ENCODE results near the gene KRT28.
"Not testable (repeated sequence)": the region's sequence is repeated elsewhere in the genome, so short reads cannot be mapped to it uniquely, and the experiment has no call there.

The KRT28 gene

GRCh38 chr17:40763752-40764151 lies 36.0 kb downstream of the KRT28 start:
- Histone ChIP-seq H3K36me3 (ENCODE audit: control insufficient read depth in 5 of 5, insufficient read depth in 5 of 5, low read length in 5 of 5) (no peaks in the 10 kb centered on the region), H3K9ac (ENCODE audit: low read length in 5 of 5) (no peak overlapping the region), H3K27me3 (ENCODE audit: control insufficient read depth in 5 of 5, insufficient read depth in 4 of 5, low read length in 5 of 5) (peaks cover 0 to 9% (median 0%) of the 10 kb centered on the region in 5 donors), H3K4me3 (ENCODE audit: low read depth in 1 of 5, low read length in 5 of 5) (no peak overlapping the region), H3K9me3 (ENCODE audit: control insufficient read depth in 5 of 5, low read length in 5 of 5) (peaks cover 15 to 53% (median 40%) of the 10 kb centered on the region in 5 donors), H3K4me1 (ENCODE audit: control insufficient read depth in 5 of 5, insufficient read depth in 5 of 5, low read length in 5 of 5) (no peaks in the 10 kb centered on the region), H3K27ac (ENCODE audit: low read depth, low read length) (no peak overlapping the region)

GRCh38 chr17:40760105-40761016 lies 39.4 kb downstream of the KRT28 start:
- H3K9ac ChIP-seq (ENCODE audit: low read length in 5 of 5), result no peak overlapping the region
- H3K9me3 ChIP-seq (ENCODE audit: control insufficient read depth in 5 of 5, low read length in 5 of 5), result peaks cover 15 to 57% (median 40%) of the 10 kb centered on the region in 5 donors
- no peak overlapping the region for H3K4me3 ChIP-seq (ENCODE audit: low read depth in 1 of 5, low read length in 5 of 5)
- no peak overlapping the region for H3K27ac ChIP-seq (ENCODE audit: low read depth, low read length)
- H3K27me3 ChIP-seq (ENCODE audit: control insufficient read depth in 5 of 5, insufficient read depth in 4 of 5, low read length in 5 of 5), result peaks cover 0 to 9% (median 0%) of the 10 kb centered on the region in 5 donors
- no peaks in the 10 kb centered on the region for H3K36me3 ChIP-seq (ENCODE audit: control insufficient read depth in 5 of 5, insufficient read depth in 5 of 5, low read length in 5 of 5)
- no peaks in the 10 kb centered on the region for H3K4me1 ChIP-seq (ENCODE audit: control insufficient read depth in 5 of 5, insufficient read depth in 5 of 5, low read length in 5 of 5)

GRCh38 chr17:40755231-40755630 lies 44.5 kb downstream of the KRT28 start, which contains the start of gene KRT25:
TSS of gene KRT25 (minus strand) at chr17:40755331. CDS start at chr17:40755271, 60 bp downstream.
- Histone ChIP-seq H3K27me3 (ENCODE audit: control insufficient read depth in 5 of 5, insufficient read depth in 4 of 5, low read length in 5 of 5) (peaks cover 0 to 8% (median 3%) of the 10 kb centered on the region in 5 donors), H3K4me1 (ENCODE audit: control insufficient read depth in 5 of 5, insufficient read depth in 5 of 5, low read length in 5 of 5) (no peaks in the 10 kb centered on the region), H3K27ac (ENCODE audit: low read depth, low read length) (no peak within 1 kb of the TSS), H3K9ac (ENCODE audit: low read length in 5 of 5) (no peak within 1 kb of the TSS), H3K4me3 (ENCODE audit: low read depth in 1 of 5, low read length in 5 of 5) (no peak within 1 kb of the TSS), H3K9me3 (ENCODE audit: control insufficient read depth in 5 of 5, low read length in 5 of 5) (peaks cover 2 to 15% (median 11%) of the 10 kb centered on the region in 5 donors), H3K36me3 (ENCODE audit: control insufficient read depth in 5 of 5, insufficient read depth in 5 of 5, low read length in 5 of 5) (no peaks in the 10 kb centered on the region)

DNA sequence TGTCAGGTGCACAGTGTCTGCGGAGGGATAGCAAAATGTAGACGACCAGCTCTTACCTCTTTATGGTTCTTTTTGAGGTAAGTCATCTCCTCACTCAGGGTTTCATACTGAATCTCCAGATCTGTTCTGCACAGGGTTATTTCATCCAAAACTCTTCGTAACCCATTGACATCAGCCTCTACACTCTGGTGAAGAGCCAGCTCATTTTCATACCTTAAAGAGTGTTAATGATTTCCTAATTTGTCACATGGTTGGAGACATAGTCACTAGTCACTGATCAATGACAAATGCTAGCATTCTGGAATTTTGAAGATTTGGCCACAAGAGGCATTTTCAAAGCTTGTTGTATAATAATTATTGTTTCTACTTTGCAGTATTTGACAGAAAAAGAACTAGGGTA lies 46.0 kb downstream of the KRT28 start:
- Histone ChIP-seq H3K4me1 (ENCODE audit: control insufficient read depth in 5 of 5, insufficient read depth in 5 of 5, low read length in 5 of 5) (no peaks in the 10 kb centered on the region), H3K9ac (ENCODE audit: low read length in 5 of 5) (no peak overlapping the region), H3K36me3 (ENCODE audit: control insufficient read depth in 5 of 5, insufficient read depth in 5 of 5, low read length in 5 of 5) (no peaks in the 10 kb centered on the region), H3K27ac (ENCODE audit: low read depth, low read length) (no peak overlapping the region), H3K9me3 (ENCODE audit: control insufficient read depth in 5 of 5, low read length in 5 of 5) (peaks cover 0 to 5% (median under 1%) of the 10 kb centered on the region in 5 donors), H3K4me3 (ENCODE audit: low read depth in 1 of 5, low read length in 5 of 5) (no peak overlapping the region), H3K27me3 (ENCODE audit: control insufficient read depth in 5 of 5, insufficient read depth in 4 of 5, low read length in 5 of 5) (peaks cover 0 to 8% (median 5%) of the 10 kb centered on the region in 5 donors)

- no peak overlapping the region for H3K27ac ChIP-seq (ENCODE audit: low read depth, low read length)
- no peak overlapping the region for H3K9ac ChIP-seq (ENCODE audit: low read length in 5 of 5)
- peaks cover 0 to 8% (median 7%) of the 10 kb centered on the region in 5 donors for H3K27me3 ChIP-seq (ENCODE audit: control insufficient read depth in 5 of 5, insufficient read depth in 4 of 5, low read length in 5 of 5)
- no peaks in the 10 kb centered on the region for H3K36me3 ChIP-seq (ENCODE audit: control insufficient read depth in 5 of 5, insufficient read depth in 5 of 5, low read length in 5 of 5)
- H3K9me3 ChIP-seq (ENCODE audit: control insufficient read depth in 5 of 5, low read length in 5 of 5), result peaks cover 0 to 5% (median 3%) of the 10 kb centered on the region in 5 donors
- no peak overlapping the region for H3K4me3 ChIP-seq (ENCODE audit: low read depth in 1 of 5, low read length in 5 of 5)
- no peaks in the 10 kb centered on the region for H3K4me1 ChIP-seq (ENCODE audit: control insufficient read depth in 5 of 5, insufficient read depth in 5 of 5, low read length in 5 of 5)
Measured at GRCh38 chr17:40751065-40751464, 48.7 kb downstream of the KRT28 start.

DNA sequence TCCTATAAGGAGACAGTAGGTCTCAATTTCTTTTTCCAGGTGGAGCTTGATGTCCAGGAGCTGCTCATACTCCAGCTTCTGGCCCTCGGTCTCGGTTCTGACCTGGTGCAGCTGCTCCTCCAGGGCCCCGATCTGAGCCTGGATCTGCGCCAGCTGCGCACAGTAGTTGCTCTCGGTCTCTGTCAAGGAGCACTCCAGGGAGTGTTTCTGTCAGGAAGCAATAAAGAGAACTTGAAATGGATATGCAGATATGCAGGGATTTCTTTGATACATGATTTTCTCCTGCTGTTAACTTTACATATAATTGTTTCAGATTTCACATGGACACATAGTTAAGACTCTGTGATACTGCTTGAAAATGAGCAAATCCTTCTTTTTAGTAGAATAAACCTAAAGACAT lies 49.4 kb downstream of the KRT28 start:
- Histone ChIP-seq H3K9ac (ENCODE audit: low read length in 5 of 5) (no peak overlapping the region), H3K36me3 (ENCODE audit: control insufficient read depth in 5 of 5, insufficient read depth in 5 of 5, low read length in 5 of 5) (no peaks in the 10 kb centered on the region), H3K4me3 (ENCODE audit: low read depth in 1 of 5, low read length in 5 of 5) (no peak overlapping the region), H3K4me1 (ENCODE audit: control insufficient read depth in 5 of 5, insufficient read depth in 5 of 5, low read length in 5 of 5) (no peaks in the 10 kb centered on the region), H3K9me3 (ENCODE audit: control insufficient read depth in 5 of 5, low read length in 5 of 5) (peaks cover 0 to 5% (median 3%) of the 10 kb centered on the region in 5 donors), H3K27me3 (ENCODE audit: control insufficient read depth in 5 of 5, insufficient read depth in 4 of 5, low read length in 5 of 5) (peaks cover 0 to 8% (median 7%) of the 10 kb centered on the region in 5 donors), H3K27ac (ENCODE audit: low read depth, low read length) (no peak overlapping the region)

DNA sequence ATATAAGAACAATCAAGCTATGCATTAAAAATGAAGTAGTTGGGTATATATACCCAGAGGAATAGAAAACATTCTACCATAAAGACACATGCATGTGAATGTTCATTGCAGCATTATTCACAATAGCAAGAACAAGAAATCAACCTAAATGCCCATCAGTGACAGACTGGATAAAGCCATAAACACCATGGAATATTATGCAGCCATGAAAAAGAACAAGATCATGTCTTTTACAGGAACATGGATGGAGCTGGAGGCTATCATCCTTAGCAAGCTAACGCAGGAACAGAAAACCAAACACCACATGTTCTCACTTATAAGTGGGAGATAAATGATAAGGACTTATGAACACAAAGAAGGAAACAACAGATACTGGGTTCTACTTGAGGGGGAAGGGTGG lies 51.1 kb downstream of the KRT28 start:
- H3K4me3 ChIP-seq (ENCODE audit: low read depth in 1 of 5, low read length in 5 of 5); H3K9ac ChIP-seq (ENCODE audit: low read length in 5 of 5); H3K27me3 ChIP-seq (ENCODE audit: control insufficient read depth in 5 of 5, insufficient read depth in 4 of 5, low read length in 5 of 5); H3K36me3 ChIP-seq (ENCODE audit: control insufficient read depth in 5 of 5, insufficient read depth in 5 of 5, low read length in 5 of 5); H3K27ac ChIP-seq (ENCODE audit: low read depth, low read length); H3K9me3 ChIP-seq (ENCODE audit: control insufficient read depth in 5 of 5, low read length in 5 of 5); H3K4me1 ChIP-seq (ENCODE audit: control insufficient read depth in 5 of 5, insufficient read depth in 5 of 5, low read length in 5 of 5): not testable (repeated sequence)

Data from subcutaneous abdominal adipose tissue (tissue), 5 donors.